ENCODE results near the gene UST.

The UST gene

DNA sequence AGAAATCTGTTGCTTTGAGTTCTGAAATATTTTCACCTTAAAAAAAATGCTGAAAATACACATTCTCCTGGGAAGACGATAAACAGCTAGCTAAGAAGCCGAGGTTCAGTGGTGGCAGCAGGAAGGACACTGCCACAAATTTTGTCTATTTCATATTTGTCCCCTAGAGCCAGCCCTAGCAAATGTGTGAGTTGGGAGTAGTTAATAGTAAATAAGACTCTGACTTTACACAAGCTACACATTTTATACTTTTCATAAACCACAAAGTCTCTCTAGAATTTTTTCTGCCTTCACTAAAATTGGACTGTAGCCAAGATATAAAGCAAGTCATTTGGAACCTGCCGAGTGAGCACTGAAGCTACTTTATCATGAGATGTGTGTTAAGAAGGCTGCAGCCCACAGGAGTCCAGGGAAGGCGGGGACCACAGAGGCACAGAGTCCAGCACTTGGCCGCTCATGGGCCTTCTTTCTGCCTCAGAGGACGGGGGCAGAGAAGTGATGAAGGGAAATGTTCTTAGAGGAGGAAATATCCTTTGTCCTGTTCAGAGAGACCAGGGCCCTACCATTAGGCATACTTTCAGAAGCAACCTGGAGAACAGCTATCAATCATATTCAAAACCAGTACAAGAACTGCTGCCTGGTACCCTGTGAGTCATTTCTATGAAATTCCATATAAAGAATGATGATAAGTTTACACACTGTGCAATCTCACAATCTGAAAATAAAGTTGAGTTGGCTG is 329.0 kb downstream of the UST start:
- in situ Hi-C loops (cut with MboI; ENCODE audit: low pct_unique_long_range_greater_than_20kb, low sequenced_read_pairs) = loop anchor here (25.0 kb wide), 1 partner anchor 362 kb away; no protein-coding TSS in a partner anchor
- no peak for DNase-seq

DNA sequence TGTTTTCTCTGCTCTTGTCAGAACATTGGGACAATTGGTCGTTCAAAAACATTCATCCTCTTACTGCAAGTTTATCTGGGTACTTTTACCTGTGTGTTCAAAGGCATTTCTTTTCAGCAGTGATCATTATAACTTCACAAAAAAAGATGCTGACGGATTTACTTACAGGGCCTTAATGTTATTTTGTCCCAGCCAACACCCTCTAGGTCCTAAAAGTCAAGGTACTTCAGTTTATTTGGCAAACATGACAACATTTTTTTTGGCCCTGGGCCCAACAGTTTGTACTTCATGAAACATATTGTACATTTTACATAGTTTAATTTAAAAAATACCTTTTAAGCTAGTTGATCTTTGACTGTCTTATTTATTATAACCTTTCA is 329.5 kb downstream of the UST start:
- no peak for DNase-seq
- in situ Hi-C loops (cut with MboI; ENCODE audit: low pct_unique_long_range_greater_than_20kb, low sequenced_read_pairs) = loop anchor here (25.0 kb wide), 1 partner anchor 361 kb away; no protein-coding TSS in a partner anchor

DNA sequence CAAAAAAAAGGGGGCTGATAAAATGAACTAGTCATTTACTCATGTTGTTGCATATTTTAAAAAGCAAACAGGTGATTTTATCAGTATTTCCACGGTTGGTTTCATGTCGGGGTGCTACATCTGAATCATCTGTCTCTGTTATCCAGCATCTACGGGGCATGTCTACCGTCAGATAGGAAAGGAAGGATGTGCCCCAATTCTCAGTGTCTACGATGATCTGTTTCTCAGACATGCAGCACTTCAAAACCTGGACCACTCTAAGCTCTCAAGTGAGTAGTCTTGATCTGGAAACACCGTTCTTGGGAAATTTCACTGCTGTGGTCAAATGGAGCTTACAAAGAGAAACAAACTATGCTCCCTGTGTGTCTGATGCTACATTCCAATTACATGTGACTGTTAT is 330.4 kb downstream of the UST start:
- in situ Hi-C loops (cut with MboI; ENCODE audit: low pct_unique_long_range_greater_than_20kb, low sequenced_read_pairs) = loop anchor here (25.0 kb wide), 1 partner anchor 360 kb away; no protein-coding TSS in a partner anchor
- no peak for DNase-seq

DNA sequence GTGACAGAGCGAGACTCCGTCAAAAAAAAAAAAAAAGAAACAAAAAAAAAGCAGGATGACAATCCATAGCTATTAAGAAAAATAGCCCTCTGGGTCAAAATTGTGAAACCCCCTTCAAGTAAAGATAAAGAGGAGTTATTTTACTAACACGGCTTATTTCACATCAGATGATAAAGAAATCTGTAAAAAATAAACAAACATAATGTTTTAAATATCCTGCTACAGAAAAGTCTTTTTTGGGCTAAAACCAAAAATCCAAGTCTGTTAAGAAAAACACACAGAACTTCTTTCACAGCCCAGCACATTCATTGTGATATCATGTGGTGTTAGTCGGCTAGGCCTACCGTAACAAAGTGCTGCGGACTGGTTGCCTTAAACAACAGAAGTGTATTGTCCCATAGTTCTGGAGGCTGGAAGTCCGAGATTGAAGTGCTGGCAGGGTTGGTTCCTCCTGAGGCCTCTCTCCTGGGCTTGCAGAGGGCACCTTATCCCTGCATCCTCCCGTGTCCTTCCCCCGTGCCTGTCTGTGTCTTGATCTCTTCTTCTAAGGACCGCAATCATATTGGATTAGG is 331.5 kb downstream of the UST start:
- no peak for DNase-seq
- in situ Hi-C loops (cut with MboI; ENCODE audit: low pct_unique_long_range_greater_than_20kb, low sequenced_read_pairs) = loop anchor here (25.0 kb wide), 1 partner anchor 359 kb away; no protein-coding TSS in a partner anchor

DNA sequence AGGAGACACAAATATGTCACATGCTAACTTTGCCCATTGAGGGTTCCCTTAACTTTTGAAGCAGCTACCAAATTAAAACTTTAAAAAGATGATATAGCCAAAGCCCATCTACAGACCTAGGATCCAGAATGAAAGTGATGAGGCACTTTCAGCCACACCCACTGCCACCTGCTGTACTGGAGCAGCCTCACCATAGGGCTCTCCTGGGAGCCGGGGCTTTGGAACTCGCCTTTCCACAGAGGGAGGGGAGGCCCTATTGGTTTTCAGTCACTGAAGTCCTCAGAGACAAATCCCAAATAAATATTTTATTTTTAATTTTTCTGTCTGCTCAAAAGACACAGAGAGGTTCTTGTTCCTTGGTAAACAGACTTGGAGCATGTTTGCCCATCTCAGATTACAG is 332.6 kb downstream of the UST start:
- in situ Hi-C loops (cut with MboI; ENCODE audit: low pct_unique_long_range_greater_than_20kb, low sequenced_read_pairs) = loop anchor here (25.0 kb wide), 1 partner anchor 358 kb away; no protein-coding TSS in a partner anchor
- no peak for DNase-seq

DNA sequence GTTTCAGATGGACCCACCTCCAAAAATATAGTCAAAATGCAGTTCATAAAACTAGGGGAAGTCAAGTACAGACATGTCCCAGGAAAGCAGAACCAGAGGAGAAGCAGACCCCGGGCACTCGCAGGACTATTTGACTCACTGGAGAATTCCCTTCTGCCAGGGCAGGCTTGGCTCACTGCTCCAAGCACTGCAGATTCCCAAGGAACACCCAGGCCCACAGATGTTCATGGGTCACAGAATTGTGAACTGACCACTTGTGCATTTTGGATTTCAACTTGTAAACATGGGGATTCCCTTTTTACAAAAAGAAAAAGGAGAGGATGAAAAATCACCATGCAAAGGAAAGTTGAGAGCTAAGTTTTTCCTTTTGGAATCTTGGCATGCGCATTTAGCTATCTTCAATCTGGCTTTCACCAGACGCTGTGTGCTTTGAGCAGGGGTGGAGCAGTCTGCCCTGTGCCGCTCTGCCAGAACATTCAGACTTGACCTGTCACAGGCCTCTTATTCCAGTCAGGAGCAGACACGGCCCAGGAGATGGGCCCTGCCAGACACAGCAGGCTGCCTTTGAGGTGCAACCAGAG is 333.2 kb downstream of the UST start:
- in situ Hi-C loops (cut with MboI; ENCODE audit: low pct_unique_long_range_greater_than_20kb, low sequenced_read_pairs) = loop anchor here (25.0 kb wide), 1 partner anchor 357 kb away; no protein-coding TSS in a partner anchor
- DNase-seq = peak; percentile 83

DNA sequence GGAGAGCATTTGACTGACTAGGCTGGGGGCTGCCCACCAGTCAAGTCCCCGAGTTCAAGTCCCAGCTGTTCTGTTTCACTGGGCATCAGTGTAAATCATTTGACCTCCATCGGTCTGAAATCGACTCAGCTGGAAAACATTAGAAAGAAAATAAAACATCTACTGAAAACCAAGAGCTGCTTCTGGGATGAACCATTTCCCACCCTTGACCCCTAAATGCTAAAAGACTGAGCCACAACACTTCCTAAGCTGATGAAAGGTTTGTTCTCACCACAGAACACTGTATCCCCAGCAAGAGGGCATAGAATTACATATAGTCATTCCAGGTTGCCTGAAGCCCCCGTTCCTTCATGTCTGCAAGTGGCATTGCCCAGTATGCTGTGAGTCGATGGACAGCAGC is 333.7 kb downstream of the UST start:
- in situ Hi-C loops (cut with MboI; ENCODE audit: low pct_unique_long_range_greater_than_20kb, low sequenced_read_pairs) = loop anchor here (25.0 kb wide), 1 partner anchor 357 kb away; no protein-coding TSS in a partner anchor
- DNase-seq = no peak

DNA sequence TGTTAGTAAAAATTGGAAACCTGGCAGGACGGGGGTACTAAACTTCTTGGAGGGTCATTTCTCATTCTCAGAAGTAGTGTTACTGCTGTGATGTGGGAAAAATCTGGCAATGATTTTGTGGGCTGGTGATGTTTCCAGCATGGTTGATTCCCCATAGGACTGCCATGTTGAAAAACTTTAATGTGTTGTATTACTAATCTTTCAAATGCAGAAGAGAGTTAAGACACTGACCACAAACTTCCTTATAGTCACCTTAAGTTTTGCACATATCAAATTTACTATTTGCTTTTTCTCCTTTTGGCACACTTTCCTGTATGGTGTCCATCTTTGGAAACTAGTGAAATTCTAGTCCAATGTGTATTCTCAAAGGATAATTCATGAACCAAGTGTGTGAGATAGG is 334.5 kb downstream of the UST start:
- in situ Hi-C loops (cut with MboI; ENCODE audit: low pct_unique_long_range_greater_than_20kb, low sequenced_read_pairs) = loop anchor here (25.0 kb wide), 1 partner anchor 356 kb away; no protein-coding TSS in a partner anchor

DNA sequence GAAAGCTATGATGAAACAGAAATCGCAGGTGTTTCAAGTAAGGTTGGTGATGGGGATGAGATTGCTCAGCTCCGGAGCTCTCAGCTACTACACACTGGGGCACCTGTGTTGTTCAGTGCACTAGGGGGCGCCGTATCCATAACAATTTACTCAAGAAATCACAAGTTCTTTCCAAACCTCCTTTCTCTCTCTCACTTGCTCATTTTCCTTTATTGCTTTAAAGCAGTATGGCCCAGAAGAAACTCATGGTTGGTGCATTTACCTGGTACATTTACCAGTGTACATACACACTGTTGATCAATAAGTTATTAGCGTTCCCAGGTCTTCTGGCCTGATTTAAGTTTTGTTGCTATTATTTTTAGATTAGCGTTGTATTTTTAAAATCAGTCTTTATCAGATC is 335.5 kb downstream of the UST start:
- in situ Hi-C loops (cut with MboI; ENCODE audit: low pct_unique_long_range_greater_than_20kb, low sequenced_read_pairs) = loop anchor here (25.0 kb wide), 1 partner anchor 355 kb away; no protein-coding TSS in a partner anchor
- DNase-seq = peak; percentile 73

More for the DNA sequence above, 334.5 kb downstream of the UST start:
- DNase-seq = no peak

DNA sequence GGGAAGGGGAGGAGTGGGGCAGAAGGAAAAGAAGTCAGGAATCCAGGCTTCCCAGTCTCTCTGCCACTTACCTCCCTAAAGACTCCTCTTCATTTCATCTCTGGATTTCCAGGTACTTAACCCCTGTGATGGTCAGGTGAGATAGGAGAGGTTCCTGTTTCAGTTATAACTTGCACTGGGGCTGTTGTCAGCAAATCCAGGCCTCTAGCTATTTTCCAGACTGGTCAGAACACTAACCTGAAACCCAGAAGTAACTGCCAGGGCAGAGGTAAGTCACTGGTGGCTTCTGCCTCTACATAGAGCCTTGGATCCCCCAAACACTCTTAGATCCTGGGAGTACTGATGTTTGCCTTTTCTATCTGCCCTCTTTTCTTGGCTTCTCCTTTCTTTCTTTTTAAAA is 337.2 kb downstream of the UST start:
- in situ Hi-C loops (cut with MboI; ENCODE audit: low pct_unique_long_range_greater_than_20kb, low sequenced_read_pairs) = loop anchor here (25.0 kb wide), 1 partner anchor 353 kb away; no protein-coding TSS in a partner anchor
- DNase-seq = no peak

DNA sequence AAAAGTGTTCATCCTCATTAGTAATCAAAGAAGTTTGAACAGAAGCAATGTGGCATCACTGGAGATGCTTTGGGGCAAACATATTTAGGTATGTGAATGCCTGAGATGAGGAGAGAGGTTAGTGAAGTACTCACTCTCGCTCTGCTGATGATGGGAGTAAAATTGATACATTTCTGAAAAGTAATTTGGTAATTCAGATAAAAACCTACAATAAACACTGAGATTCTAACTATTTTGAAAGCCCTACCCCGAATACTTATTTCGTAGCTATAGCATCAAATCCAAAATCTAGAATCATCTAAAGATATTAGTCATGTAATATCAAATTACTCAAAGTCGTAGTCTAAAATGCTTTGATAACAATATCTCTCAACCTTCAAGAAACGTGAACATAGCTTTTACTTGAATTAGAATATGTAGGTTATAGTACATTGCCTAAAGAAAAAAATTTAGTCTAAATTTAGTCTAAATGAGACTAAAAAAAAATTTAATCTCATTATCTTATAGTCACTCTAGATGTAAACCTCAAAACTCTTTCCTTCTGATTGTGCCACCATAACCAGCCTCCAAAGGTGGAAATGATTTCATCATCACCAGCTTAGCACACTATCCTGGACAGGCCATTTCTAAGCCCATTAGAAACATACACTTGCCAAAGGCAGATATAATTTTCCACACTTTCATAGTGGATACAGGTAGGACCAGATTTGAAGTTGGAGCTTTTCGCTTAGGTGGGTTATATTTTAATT is 338.2 kb downstream of the UST start:
- DNase-seq = no peak
- in situ Hi-C loops (cut with MboI; ENCODE audit: low pct_unique_long_range_greater_than_20kb, low sequenced_read_pairs) = loop anchor here (25.0 kb wide), 1 partner anchor 352 kb away; no protein-coding TSS in a partner anchor

DNA sequence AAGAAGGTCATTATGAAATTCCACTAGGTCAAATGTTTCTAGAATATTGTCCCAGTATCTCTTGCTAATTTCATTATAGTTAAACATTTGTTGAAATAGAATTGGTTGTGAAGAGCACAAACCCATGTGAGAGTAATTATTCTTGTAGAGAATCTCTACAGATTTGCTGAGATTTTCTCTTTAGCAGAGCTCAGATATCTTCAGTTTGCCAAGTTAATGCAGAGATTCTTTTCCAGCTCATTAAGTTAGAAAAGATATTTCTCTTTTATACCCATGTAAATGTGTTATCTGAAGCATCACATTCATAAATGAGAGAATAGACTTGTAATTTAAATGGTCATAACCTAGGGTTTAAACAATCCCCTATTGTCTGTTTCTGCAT is 338.7 kb downstream of the UST start:
- DNase-seq = no peak
- in situ Hi-C loops (cut with MboI; ENCODE audit: low pct_unique_long_range_greater_than_20kb, low sequenced_read_pairs) = loop anchor here (25.0 kb wide), 1 partner anchor 352 kb away; no protein-coding TSS in a partner anchor

DNA sequence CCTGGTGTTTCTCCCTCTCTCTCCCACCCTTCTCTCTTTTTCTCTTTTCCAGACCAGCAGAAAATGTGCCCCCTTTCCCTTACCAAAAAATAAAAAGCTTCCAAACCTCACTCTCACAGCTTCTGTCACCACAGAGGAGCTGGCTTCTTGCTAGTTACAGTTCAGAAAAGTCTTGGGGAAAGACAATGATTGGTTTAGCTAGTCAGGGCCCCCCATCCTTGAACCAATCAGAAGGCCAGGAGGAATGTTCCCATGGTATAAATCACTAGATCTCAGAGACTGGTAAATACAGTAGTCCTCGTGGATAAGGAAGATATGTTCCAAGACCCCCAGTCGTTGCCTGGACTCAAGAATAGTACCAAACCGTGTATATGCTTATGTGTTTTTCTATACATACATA is 339.5 kb downstream of the UST start:
- in situ Hi-C loops (cut with MboI; ENCODE audit: low pct_unique_long_range_greater_than_20kb, low sequenced_read_pairs) = loop anchor here (25.0 kb wide), 1 partner anchor 351 kb away; no protein-coding TSS in a partner anchor
- DNase-seq = no peak

DNA sequence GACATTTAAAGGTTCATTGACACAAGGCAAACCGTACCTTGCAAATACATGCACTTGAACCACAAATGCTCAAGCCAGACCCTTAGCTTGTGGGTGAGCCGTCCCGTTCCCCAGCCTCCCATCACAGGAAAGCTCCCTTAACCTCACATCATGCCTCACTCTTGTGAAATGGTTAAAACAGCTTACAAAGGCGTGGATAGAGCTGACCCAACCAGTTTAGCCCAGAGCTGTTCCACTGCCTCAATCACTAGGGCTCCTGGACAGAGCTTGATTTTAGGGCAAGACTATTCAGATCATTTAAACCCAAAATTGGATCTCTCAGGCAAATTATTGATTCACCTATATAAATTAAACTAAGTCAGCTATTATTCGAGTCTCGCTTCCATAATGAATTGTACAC is 341.1 kb downstream of the UST start:
- no peak for DNase-seq
- in situ Hi-C loops (cut with MboI; ENCODE audit: low pct_unique_long_range_greater_than_20kb, low sequenced_read_pairs) = loop anchor here (25.0 kb wide), 1 partner anchor 349 kb away; no protein-coding TSS in a partner anchor

DNA sequence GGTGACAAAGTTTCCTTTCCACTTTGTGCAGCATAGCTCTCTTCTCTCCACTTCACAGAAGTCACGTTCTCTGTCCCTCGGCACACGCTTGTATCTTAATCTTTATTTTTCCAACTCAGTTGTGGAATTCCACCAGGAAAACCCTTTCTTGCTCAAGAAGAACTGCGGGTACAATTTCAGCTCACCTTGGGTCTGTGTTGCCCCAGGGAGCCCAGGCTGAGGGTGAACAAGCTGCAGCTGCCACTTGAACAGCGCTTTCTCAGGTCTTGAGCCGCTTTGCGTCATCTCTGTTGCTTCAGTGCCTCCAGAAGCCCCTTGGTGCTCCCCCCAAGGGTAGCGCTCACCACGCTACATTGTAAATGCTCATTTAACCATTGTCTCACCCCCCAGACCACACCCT is 341.5 kb downstream of the UST start:
- in situ Hi-C loops (cut with MboI; ENCODE audit: low pct_unique_long_range_greater_than_20kb, low sequenced_read_pairs) = loop anchor here (25.0 kb wide), 1 partner anchor 349 kb away; no protein-coding TSS in a partner anchor
- no peak for DNase-seq

DNA sequence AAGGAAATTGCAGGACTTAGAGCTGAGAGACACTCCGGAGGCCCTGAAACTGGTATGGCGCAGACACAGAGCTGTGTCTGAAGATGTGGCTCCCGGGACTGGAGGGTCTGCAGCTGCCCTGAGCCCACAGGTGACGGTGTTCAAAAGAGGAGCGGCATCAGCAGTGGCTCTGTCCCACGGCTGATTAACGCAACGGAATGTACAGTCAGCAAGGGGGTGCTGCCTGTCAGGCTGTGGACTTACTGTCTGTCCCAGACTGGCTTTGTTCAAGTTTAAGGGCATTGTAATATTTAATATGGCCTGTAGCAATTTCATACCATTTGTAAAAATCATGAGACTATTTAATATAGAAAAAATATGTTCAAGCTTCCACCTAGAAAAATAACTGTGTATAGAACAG is 342.7 kb downstream of the UST start:
- no peak for DNase-seq
- in situ Hi-C loops (cut with MboI; ENCODE audit: low pct_unique_long_range_greater_than_20kb, low sequenced_read_pairs) = loop anchor here (25.0 kb wide), 1 partner anchor 348 kb away; no protein-coding TSS in a partner anchor

DNA sequence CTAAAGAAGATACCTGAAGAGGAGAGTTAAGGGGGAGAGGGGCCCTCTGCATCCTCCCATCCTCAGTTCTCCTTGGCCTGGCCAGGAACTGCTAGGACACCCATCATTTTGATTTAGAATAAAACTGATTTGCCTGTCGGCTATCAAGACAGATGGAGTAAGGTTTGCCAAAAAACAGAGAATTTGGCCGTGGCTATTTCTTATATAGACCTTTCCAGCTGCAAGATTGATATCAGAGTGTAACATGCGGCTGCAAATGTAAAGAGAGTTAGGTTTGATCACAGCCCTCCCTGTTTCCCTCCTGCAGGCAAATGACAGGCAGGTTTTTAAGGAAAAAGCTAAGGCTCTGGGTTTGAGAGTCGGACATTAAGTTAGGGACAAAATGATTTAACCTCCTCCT is 344.1 kb downstream of the UST start:
- in situ Hi-C loops (cut with MboI; ENCODE audit: low pct_unique_long_range_greater_than_20kb, low sequenced_read_pairs) = loop anchor here (25.0 kb wide), 1 partner anchor 346 kb away; no protein-coding TSS in a partner anchor
- no peak for DNase-seq

DNA sequence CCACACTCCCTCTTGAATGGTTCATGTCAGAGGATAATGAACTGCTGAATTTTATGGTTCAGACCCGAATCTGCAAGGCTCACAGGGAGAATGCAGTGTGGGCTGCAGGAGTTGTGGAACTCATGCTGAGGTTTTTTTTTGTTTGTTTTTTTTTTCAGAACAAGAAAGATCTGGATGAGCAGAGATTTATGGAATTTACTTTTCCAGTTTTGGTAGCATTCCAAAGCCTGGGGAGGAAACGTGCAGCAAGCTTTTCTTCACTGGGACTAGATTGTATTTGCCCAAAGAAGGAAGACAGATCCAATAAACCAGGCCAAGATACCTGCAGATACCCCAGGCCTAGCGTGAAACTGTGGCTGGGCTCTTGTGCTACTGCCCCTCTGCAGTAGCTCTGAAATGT is 346.8 kb downstream of the UST start:
- in situ Hi-C loops (cut with MboI; ENCODE audit: low pct_unique_long_range_greater_than_20kb, low sequenced_read_pairs) = loop anchor here (25.0 kb wide), 1 partner anchor 344 kb away; no protein-coding TSS in a partner anchor
- DNase-seq = no peak

DNA sequence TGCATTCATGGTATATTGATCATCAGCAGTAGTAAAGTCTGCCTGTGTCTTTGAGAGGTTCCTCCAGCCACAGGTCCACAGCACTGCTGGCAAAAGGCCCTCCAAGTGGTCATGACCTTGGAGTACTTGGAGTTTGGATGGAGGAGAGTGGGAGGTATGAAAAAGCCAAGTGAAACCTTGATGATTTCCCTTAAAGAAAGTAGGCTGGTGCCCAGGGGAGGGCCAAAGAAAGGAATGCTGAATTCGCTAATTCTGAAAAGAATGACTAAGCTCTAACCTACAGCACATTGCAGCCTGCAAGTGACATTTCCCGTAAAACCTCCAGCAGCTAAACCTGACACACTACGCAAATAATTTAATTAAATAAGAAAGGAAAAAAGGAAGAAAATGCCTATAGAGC is 347.3 kb downstream of the UST start:
- in situ Hi-C loops (cut with MboI; ENCODE audit: low pct_unique_long_range_greater_than_20kb, low sequenced_read_pairs) = loop anchor here (25.0 kb wide), 1 partner anchor 343 kb away; no protein-coding TSS in a partner anchor
- DNase-seq = no peak

Measured in KBM-7 (cell line).